K562 (cell line): ENCODE data around the gene YIPF2. TPM values are rescaled to one million over a fixed set of nuclear protein-coding genes. Genes with fewer than 3 reads are reported as not detected.

Source experiments
- ATAC-seq: fragments of 200-7000 bp; cut with Tn5 transposase; 3 replicates; pipeline ENCODE4 v1.9.1; 2020; ENCODE audit warnings: moderate library complexity
- BruUV-seq: library from RNA; stranded (reverse); fragments of 400-500 nt; replicated peaks from 2 replicates; lab custom pipeline; 2021; lab: Mats Ljungman, UMichigan
- CTCF ChIA-PET: fragments of 300-600 bp; formaldehyde crosslinking; extraction: SDS; loops from one replicate; lab custom pipeline; 2021; ENCODE audit warnings: low intra/inter-chr PET ratio; lab: Yijun Ruan, JAX
- POLR2A ChIA-PET: fragments of 300-600, 350-650 bp; sonication (Branson Sonifier 250); formaldehyde crosslinking; extraction: SDS; loops from one replicate; lab custom pipeline; 2021; ENCODE audit warnings: antibody characterized with exemption, inconsistent platforms; lab: Yijun Ruan, JAX
- DNase-seq, 4 experiments: peaks; one replicate each; pipeline versions ENCODE4 v3.0.0 to v3.0.0-alpha.2; 2011 to 2018; ENCODE audit warnings: low spot score in 3 of 4, mixed read lengths in 3 of 4; ENCODE audit errors: extremely low read depth in 1 of 4
- FAIRE-seq: peaks from 2 replicates; lab custom pipeline; 2011; peaks lifted over from hg19 to GRCh38; lab: Jason Lieb, UNC
- H2AFZ ChIP-seq: 2 replicates; pipeline ENCODE4 v1.6.0; 2011; ENCODE audit warnings: low read depth, low read length, control low read depth, inconsistent platforms
- H3K27ac ChIP-seq: fragments of 200-600 bp; 3 replicates; pipeline ENCODE4 v1.8.0; 2011; ENCODE audit warnings: low read depth, mild to moderate bottlenecking, control low read depth, inconsistent platforms, low read length, moderate library complexity, mixed read lengths; ENCODE audit errors: extremely low read depth
- H3K27me3 ChIP-seq, 2 experiments: fragments of 300-600 bp in 1 of 2; 2 replicates in 1 of 2; 3 replicates in 1 of 2; pipeline versions ENCODE4 v1.6.0 to v1.8.0; 2011; ENCODE audit warnings: inconsistent platforms in 2 of 2, low read length in 2 of 2, mild to moderate bottlenecking in 1 of 2, mixed read lengths in 1 of 2, moderate library complexity in 1 of 2; ENCODE audit not compliant: control insufficient read depth in 2 of 2, insufficient read depth in 2 of 2
- H3K36me3 ChIP-seq: fragments of 300-600 bp; 3 replicates; pipeline ENCODE4 v1.8.0; 2011; ENCODE audit warnings: mild to moderate bottlenecking, low read length, inconsistent platforms; ENCODE audit not compliant: control insufficient read depth, insufficient read depth
- H3K4me1 ChIP-seq, 2 experiments: fragments of 200-600 bp in 1 of 2; replicated peaks in 1 of 2; 2 replicates in 1 of 2; 3 replicates in 1 of 2; pipeline versions ENCODE4 v1.5.1 to v1.8.0; 2011; ENCODE audit warnings: inconsistent platforms in 2 of 2, low read length in 2 of 2, mild to moderate bottlenecking in 1 of 2, mixed read lengths in 1 of 2, moderate library complexity in 1 of 2; ENCODE audit not compliant: control insufficient read depth in 2 of 2, insufficient read depth in 2 of 2
- H3K4me2 ChIP-seq: 2 replicates; pipeline ENCODE4 v1.6.1; 2011; ENCODE audit warnings: low read length, control low read depth, inconsistent platforms, mixed read lengths; ENCODE audit not compliant: insufficient read depth
- H3K4me3 ChIP-seq: fragments of 200-600 bp; sonication (generic), shearing (Covaris generic); 2 replicates; pipeline ENCODE4 v1.5.1; 2016; ENCODE audit warnings: control low read depth, inconsistent platforms
- H3K79me2 ChIP-seq: fragments of 200-600 bp; 3 replicates; pipeline ENCODE4 v1.8.0; 2011; ENCODE audit warnings: low read length, inconsistent platforms; ENCODE audit not compliant: control insufficient read depth, insufficient read depth
- H3K9ac ChIP-seq, 2 experiments: 2 replicates each; pipeline versions ENCODE4 v1.6.0 to v1.6.1; 2011; ENCODE audit warnings: low read depth in 2 of 2, low read length in 2 of 2, control low read depth in 1 of 2, inconsistent platforms in 1 of 2, mild to moderate bottlenecking in 1 of 2, mixed read lengths in 1 of 2; ENCODE audit not compliant: insufficient read depth in 1 of 2
- H3K9me1 ChIP-seq: one replicate; pipeline ENCODE4 v1.6.0; 2011; ENCODE audit warnings: inconsistent platforms, mild to moderate bottlenecking, low read length, moderate library complexity; ENCODE audit not compliant: control insufficient read depth, insufficient read depth
- H3K9me3 ChIP-seq: replicated peaks from 2 replicates; pipeline ENCODE4 v1.5.1; 2011; ENCODE audit warnings: low read depth, low read length, inconsistent platforms; ENCODE audit not compliant: control insufficient read depth, insufficient read depth
- H4K20me1 ChIP-seq: replicated peaks from 2 replicates; pipeline ENCODE4 v1.6.1; 2011; ENCODE audit warnings: low read length, inconsistent platforms, mixed read lengths; ENCODE audit not compliant: control insufficient read depth, insufficient read depth
- POLR2G ChIP-seq: fragments of 200-400 bp; formaldehyde crosslinking; IDR thresholded peaks from 2 replicates; pipeline ENCODE4 v1.6.1; 2017; ENCODE audit warnings: low read depth, mild to moderate bottlenecking, antibody characterized with exemption, low read length, moderate library complexity
- PRPF4 ChIP-seq: fragments of 200-400 bp; formaldehyde crosslinking; IDR thresholded peaks from one replicate; pipeline ENCODE4 v1.6.1; 2017; ENCODE audit warnings: low read length, low read depth, mild to moderate bottlenecking; ENCODE audit not compliant: insufficient read depth, poor library complexity, severe bottlenecking
- RBM22 ChIP-seq: fragments of 200-400 bp; formaldehyde crosslinking; IDR thresholded peaks from 2 replicates; pipeline ENCODE4 v1.6.1; 2018; ENCODE audit warnings: low read length, low read depth; ENCODE audit not compliant: poor library complexity, severe bottlenecking
- ZFP30 ChIP-seq: fragments of 250-450 bp; sonication (Bioruptor Pico); IDR thresholded peaks from 2 replicates; pipeline ENCODE4 v1.8.0; 2022; ENCODE audit warnings: moderate library complexity, mild to moderate bottlenecking, inconsistent platforms, borderline replicate concordance
- ZFP36 ChIP-seq: fragments of 150-350 bp; IDR thresholded peaks from 2 replicates; pipeline ENCODE4 v1.6.1; 2018; ENCODE audit warnings: low read length, low read depth; ENCODE audit not compliant: partially characterized antibody
- ZNF165 ChIP-seq: fragments of 250-450 bp; sonication (Bioruptor Pico); IDR thresholded peaks from 2 replicates; pipeline ENCODE4 v1.4.0; 2020; ENCODE audit warnings: borderline replicate concordance
- WGBS: fragments of 100-300 bp; shearing (Covaris generic); methylation state at CpG from one replicate; pipeline ENCODE4 v1.1.6; 2016; ENCODE audit warnings: low coverage, mixed read lengths; ENCODE audit not compliant: insufficient coverage; ENCODE audit errors: missing lambda C conversion rate; 5-methylcytosine and 5-hydroxymethylcytosine counted together
- in situ Hi-C: fragments of 300-500 bp; cut with MboI; formaldehyde crosslinking; loops from 4 replicates; pipeline ENCODE4 v1.15.0; 2018; ENCODE audit warnings: inconsistent platforms, mixed read lengths
- intact Hi-C: fragments of 100-400 bp; cut with micrococcal nuclease; formaldehyde crosslinking; loops from 2 replicates; pipeline ENCODE4 v1.14.2; 2022
- polyA plus RNA-seq, 8 experiments: library from polyadenylated mRNA; depleted of rRNA in 4 of 8; stranded (reverse) in 5 of 8; unstranded in 3 of 8; fragments of >200 nt; fragmentation: Nextera tagmentation in 2 of 8; fragmentation: Illumina TruSeq in 1 of 8; extraction: Ambion mirVana in 2 of 8; extraction: Trizol in 1 of 8; gene quantifications; 2 replicates each; pipeline versions ENCODE4 v1.2.1 to v1.2.3, GENCODE V29; 2011 to 2014; ENCODE audit warnings: inconsistent platforms in 1 of 8, missing spikeins in 1 of 8
- total RNA-seq, 7 experiments: library from RNA; depleted of rRNA in 6 of 7; stranded (reverse); fragments of >200 nt in 6 of 7; fragmentation: Illumina TruSeq in 2 of 7; extraction: Trizol in 2 of 7; gene quantifications; 2 replicates each; pipeline versions ENCODE4 v1.2.1 to v1.2.3, GENCODE V29; 2011 to 2021; ENCODE audit warnings: low replicate concordance in 1 of 7

YIPF2 gene
- total and polyA plus RNA-seq, 9 of the 15 experiments (the other 6 are each of a cell fraction or from before 2014, with no cell fraction given), result 1.3 to 65.2 (median 31.6) TPM

- no peaks in the 10 kb centered on the region for H3K9me3 ChIP-seq
- intact Hi-C loops (no loop called here), in situ Hi-C loops (no loop called here)
- peaks cover 75% of the 10 kb centered on the region; the same call in 1 of the 3 replicates for H3K36me3 ChIP-seq
- H3K9ac ChIP-seq, result no peak overlapping the region
- CTCF ChIA-PET, result no interaction called here
- no peaks in the 10 kb centered on the region for H4K20me1 ChIP-seq
- no peaks in the 10 kb centered on the region for H3K79me2 ChIP-seq
- POLR2A ChIA-PET, result no interaction called here
- FAIRE-seq (no peak), ATAC-seq (no peak), DNase-seq (no peak)
- no peak overlapping the region for H3K4me2 ChIP-seq
- H3K9me1 ChIP-seq, result peaks cover 5% of the 10 kb centered on the region
- H3K27me3 ChIP-seq, result no peaks in the 10 kb centered on the region
- TF ChIP-seq ZFP36 (peak; percentile 30), ZNF165 (CRISPR knock-in tag) (no peak)
- H3K4me1 ChIP-seq, result peaks cover 0 to 47% of the 10 kb centered on the region in 2 experiments; a peak in 2 of 5 replicates
- H2AFZ ChIP-seq, result no peak overlapping the region
- WGBS, result 80% methylated on average over 1 of the region's 6 CpGs
- no peak overlapping the region for H3K27ac ChIP-seq
- H3K4me3 ChIP-seq, result no peak overlapping the region
- BruUV-seq, result no TSS peak
Observed at GRCh38 chr19:10916602-10917001, 11.8 kb downstream of the YIPF2 start.

GRCh38 chr19:10915130-10916091 is 13.0 kb downstream of the YIPF2 start:
- Histone ChIP-seq H3K9me3 (no peaks in the 10 kb centered on the region), H3K36me3 (peaks cover 71% of the 10 kb centered on the region; the same call in 1 of the 3 replicates), H3K27me3 (no peaks in the 10 kb centered on the region), H3K4me3 (no peak overlapping the region), H4K20me1 (no peaks in the 10 kb centered on the region), H3K4me1 (peaks cover 0 to 38% of the 10 kb centered on the region in 2 experiments; a peak in 2 of 5 replicates), H3K9me1 (peaks cover 5% of the 10 kb centered on the region), H3K4me2 (no peak overlapping the region), H2AFZ (no peak overlapping the region), H3K9ac (peak overlapping the region in 1 of 2 experiments; percentile 58; a peak in 2 of 4 replicates), H3K79me2 (no peaks in the 10 kb centered on the region), H3K27ac (no peak overlapping the region)
- in situ Hi-C loops, result no loop called here
- ChIA-PET CTCF (no interaction called here), POLR2A (interaction anchor here (1.0 kb wide), 1 partner anchor 13 kb away, joined by 4 read pairs; no protein-coding TSS in a partner anchor)
- FAIRE-seq, result no peak
- 91% methylated on average over 19 of the region's 19 CpGs for WGBS
- DNase-seq, result no peak
- intact Hi-C loops, result no loop called here
- no TSS peak for BruUV-seq
- TF ChIP-seq RBM22 (peak; percentile 33), ZFP30 (CRISPR knock-in tag) (no peak), PRPF4 (no peak), POLR2G (peak; percentile 38)
- ATAC-seq, result no peak
